Ovary (tissue), 3 donors: ENCODE data around the gene PRKCE.

Experiments used
- EP300 ChIP-seq: sonication (generic); formaldehyde crosslinking; IDR thresholded peaks from one replicate; pipeline ENCODE4 v1.6.1; 2017; ENCODE audit warnings: antibody characterized with exemption
- POLR2A ChIP-seq: fragments of 450-650 bp; IDR thresholded peaks from one replicate; pipeline ENCODE4 v1.6.1; 2017; ENCODE audit warnings: antibody characterized with exemption, mild to moderate bottlenecking, moderate library complexity
- TF ChIP-seq, protein P1 (sequence below), 3 donors: fragments of 450-650 bp in 2 of 3; fragments of 200-600 bp in 1 of 3; IDR thresholded peaks; one replicate each; pipeline versions ENCODE4 v1.5.1 to v1.8.0; 2016 to 2022; ENCODE audit warnings: antibody characterized with exemption in 3 of 3, mild to moderate bottlenecking in 1 of 3
- donor health status: DM: no; HTN: no; CAD: no.

DNA sequence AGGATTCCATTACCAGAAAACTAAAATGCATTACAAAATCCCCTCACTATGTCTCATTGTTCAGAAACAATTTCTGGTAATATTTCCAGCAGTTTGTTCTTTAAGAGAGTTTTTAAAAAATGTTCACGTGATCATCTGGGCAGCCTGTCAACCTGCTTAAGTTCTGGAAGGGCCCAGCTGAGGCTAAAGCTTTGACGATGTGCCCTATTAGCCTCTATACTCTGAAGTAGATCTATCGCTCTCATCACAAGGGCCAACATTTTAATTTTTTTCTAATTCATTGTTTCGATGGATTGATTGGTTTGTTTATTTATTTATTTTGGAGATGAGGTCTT is 205.8 kb downstream of the PRKCE start:
- TF ChIP-seq, protein P1, sequence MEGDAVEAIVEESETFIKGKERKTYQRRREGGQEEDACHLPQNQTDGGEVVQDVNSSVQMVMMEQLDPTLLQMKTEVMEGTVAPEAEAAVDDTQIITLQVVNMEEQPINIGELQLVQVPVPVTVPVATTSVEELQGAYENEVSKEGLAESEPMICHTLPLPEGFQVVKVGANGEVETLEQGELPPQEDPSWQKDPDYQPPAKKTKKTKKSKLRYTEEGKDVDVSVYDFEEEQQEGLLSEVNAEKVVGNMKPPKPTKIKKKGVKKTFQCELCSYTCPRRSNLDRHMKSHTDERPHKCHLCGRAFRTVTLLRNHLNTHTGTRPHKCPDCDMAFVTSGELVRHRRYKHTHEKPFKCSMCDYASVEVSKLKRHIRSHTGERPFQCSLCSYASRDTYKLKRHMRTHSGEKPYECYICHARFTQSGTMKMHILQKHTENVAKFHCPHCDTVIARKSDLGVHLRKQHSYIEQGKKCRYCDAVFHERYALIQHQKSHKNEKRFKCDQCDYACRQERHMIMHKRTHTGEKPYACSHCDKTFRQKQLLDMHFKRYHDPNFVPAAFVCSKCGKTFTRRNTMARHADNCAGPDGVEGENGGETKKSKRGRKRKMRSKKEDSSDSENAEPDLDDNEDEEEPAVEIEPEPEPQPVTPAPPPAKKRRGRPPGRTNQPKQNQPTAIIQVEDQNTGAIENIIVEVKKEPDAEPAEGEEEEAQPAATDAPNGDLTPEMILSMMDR (IDR thresholded peaks at IDR 0.05), result no peak
- TF ChIP-seq EP300, result no peak
- no peak for TF ChIP-seq POLR2A
